ENCODE measurements around the gene CDC14B.

CDC14B gene

DNA sequence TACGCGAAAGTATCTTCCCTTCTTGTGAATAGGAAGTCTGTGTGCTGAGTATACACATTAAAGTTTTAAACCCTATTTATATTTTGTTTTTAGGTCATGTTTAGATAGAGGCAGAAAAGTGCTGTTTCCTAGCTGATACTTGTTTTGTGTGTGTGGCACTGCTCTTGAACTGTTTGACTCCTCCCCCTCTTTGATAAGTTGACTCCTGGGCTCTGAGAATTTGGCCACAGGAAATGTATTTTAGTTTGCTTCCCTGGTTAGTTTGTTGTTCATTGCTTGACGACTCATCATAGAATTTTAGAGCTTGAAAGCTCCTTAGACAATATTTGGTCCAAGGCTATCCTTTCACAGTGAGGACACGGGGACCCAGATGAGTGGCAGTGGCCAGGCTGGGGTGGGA lies 2.0 kb upstream of the CDC14B start:
- TF ChIP-seq, protein P1, sequence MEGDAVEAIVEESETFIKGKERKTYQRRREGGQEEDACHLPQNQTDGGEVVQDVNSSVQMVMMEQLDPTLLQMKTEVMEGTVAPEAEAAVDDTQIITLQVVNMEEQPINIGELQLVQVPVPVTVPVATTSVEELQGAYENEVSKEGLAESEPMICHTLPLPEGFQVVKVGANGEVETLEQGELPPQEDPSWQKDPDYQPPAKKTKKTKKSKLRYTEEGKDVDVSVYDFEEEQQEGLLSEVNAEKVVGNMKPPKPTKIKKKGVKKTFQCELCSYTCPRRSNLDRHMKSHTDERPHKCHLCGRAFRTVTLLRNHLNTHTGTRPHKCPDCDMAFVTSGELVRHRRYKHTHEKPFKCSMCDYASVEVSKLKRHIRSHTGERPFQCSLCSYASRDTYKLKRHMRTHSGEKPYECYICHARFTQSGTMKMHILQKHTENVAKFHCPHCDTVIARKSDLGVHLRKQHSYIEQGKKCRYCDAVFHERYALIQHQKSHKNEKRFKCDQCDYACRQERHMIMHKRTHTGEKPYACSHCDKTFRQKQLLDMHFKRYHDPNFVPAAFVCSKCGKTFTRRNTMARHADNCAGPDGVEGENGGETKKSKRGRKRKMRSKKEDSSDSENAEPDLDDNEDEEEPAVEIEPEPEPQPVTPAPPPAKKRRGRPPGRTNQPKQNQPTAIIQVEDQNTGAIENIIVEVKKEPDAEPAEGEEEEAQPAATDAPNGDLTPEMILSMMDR (IDR thresholded peaks at IDR 0.05; ENCODE audit: control extremely low read depth, extremely low read depth, low read depth, missing control alignments): no peak
- ChIA-PET POLR2A (no interaction called here), CTCF (no interaction called here)
- no peak for DNase-seq (ENCODE audit: extremely low spot score)

DNA sequence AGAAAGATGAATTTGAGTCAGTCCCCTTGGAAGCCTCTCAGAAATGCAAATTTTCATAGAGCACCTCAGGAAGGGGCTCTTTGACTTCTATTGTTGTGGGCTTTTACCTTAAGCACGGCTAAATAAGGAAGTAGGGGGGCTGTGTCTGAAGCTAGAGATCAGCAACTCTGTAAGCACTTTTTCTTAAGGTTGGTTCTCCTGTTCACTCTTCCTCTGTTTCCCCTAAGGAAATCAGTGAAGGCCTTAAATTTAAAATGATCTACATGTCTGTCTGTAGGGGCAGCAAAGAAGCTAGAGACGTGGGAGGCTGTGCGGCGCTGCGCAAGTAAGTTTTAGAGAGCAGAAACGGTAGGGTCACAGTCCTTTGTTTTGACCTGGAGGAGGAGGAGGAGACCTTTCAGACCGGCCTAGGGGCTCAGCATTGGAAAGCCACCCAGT lies 1.2 kb upstream of the CDC14B start:
- ChIA-PET CTCF (interaction anchor here (0.9 kb wide), 1 partner anchor 11 kb away, joined by 3 read pairs; no protein-coding TSS in a partner anchor), POLR2A (no interaction called here)
- no peak for DNase-seq (ENCODE audit: extremely low spot score)
- TF ChIP-seq, protein P1 (IDR thresholded peaks at IDR 0.05; ENCODE audit: control extremely low read depth, extremely low read depth, low read depth, missing control alignments): no peak

DNA sequence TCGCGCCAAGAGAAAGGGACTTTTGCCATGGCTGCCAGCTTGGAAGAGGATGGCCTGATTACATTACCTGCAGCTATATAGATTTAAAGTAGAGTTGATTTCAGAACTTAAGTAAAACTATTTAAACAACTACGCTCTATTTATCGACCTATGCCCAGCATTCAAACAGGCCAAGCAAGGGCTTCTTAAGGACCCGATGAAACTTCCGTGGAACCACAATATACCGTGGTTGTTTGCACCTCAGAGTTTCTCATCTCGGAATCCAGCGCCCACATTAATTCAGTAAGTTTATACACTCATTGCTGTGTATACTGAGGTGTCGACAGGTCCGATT lies 505 bp upstream of the CDC14B start:
- TF ChIP-seq, protein P1 (IDR thresholded peaks at IDR 0.05; ENCODE audit: control extremely low read depth, extremely low read depth, low read depth, missing control alignments): no peak
- ChIA-PET POLR2A (no interaction called here), CTCF (no interaction called here)
- DNase-seq (ENCODE audit: extremely low spot score): no peak

DNA sequence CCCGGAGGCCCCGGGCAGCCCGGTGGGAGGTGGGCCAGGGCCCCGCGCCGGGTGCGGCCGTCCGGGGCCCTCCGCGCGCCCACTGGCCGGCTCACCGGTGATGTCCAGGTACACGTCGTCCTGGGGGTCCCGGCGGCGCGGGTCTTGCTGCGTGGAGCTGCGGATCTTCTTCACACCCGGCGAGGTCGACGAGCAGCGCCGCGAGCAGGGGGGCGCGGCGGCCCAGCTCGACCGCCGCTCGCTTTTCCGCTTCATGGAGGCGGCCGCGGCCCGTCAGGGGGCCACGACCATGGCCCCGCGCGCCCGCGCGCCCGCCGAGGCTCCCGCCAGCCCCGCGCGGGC lies 548 bp downstream of the CDC14B start:
- CTCF ChIA-PET: no interaction called here
- POLR2A ChIA-PET: no interaction called here
- DNase-seq (ENCODE audit: extremely low spot score): no peak
- TF ChIP-seq, protein P1 (IDR thresholded peaks at IDR 0.05; ENCODE audit: control extremely low read depth, extremely low read depth, low read depth, missing control alignments): no peak

DNA sequence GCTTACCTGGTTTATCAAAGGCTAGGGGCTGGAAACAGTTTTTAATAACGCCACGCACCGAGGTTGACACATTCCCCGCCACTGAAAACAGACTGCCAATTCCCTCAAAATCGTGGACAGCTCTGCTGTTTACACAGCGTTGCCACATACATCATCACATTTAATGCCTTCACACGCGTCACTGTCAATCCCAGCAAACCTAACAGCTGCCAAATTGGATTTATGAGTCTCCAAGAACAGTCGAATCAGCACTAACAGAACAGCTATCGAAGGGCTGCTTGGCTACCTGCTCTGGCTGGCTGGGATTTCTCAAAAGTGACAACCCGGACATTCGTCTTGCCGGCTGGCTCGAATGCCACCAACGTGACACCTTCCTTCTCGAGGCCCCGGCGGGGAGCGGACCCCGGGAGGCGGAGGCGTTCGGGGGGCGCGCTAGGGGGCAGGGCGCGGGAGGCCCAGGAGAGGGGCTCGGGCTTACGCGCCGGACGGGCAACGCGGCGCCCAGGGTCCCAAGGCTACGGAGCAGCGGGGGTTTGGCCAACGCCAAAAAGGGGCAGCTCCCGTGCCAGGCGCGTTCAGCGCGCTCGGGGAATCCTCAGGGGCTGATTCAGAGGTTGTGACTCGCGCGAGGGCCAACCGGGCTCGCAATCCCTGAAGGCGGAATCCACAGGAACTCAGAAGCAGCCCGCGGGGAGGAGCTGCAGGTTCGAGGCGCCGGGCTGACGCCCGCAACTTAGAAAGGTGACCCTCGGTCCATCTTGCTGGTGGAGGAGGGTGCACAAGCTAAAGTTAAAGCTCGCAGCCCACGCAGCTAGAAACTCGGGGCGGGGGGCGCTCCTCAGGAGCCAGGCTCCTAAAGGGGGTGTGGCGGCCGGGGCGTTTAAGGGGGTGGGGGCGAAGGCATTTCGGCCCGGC lies 1.2 kb downstream of the CDC14B start:
- ChIA-PET POLR2A (no interaction called here), CTCF (no interaction called here)
- no peak for DNase-seq (ENCODE audit: extremely low spot score)
- TF ChIP-seq, protein P1 (IDR thresholded peaks at IDR 0.05; ENCODE audit: control extremely low read depth, extremely low read depth, low read depth, missing control alignments): no peak

DNA sequence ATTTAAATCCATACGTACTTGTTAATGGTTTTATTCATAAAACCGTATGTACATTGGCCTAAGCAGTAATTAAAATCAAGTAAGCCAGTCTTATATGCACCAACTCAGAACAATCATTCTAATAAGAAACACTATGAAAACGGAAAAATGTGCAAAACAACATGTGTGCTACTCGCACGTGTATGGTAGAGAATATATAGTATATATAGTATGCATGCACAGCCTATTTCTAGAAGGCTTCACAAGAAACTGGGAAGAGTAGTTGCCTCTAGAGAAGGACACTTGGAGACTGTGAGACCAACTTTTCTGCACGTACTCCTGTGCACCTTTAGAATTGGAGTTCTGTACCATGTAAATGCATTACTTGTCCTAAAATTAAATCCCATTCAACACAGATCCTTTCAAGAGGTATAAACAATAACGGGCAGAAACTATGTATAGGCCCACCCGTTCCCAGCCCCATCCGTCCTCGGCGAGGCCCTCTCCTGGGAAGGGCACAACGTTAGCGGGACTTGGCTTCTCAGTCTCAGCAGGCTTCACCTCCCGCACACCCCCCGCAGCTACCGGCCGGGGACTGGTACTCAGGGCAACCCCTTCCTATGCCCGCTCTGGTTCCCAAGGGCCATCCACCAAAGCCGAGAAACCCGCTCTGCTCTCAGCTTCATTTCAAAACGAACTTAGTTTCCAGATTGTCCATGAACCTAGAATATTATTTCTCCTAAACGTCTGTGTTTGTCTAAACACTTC lies 2.0 kb downstream of the CDC14B start:
- ChIA-PET POLR2A (no interaction called here), CTCF (no interaction called here)
- TF ChIP-seq, protein P1 (IDR thresholded peaks at IDR 0.05; ENCODE audit: control extremely low read depth, extremely low read depth, low read depth, missing control alignments): no peak
- DNase-seq (ENCODE audit: extremely low spot score): no peak
